SU-DHL-6 (cell line): ENCODE measurements around the gene BFSP1.

Experiments used
- H2AFZ ChIP-seq: fragments of 200-600 bp; sonication (generic); 2 replicates; pipeline ENCODE4 v1.6.1; 2014; ENCODE audit warnings: low read depth, mild to moderate bottlenecking, moderate library complexity, mixed read lengths, antibody characterized with exemption, low read length; ENCODE audit not compliant: severe bottlenecking
- H3F3A ChIP-seq: fragments of 200-600 bp; shearing (Covaris generic); 2 replicates; pipeline ENCODE4 v1.6.0; 2016; ENCODE audit warnings: antibody characterized with exemption, mild to moderate bottlenecking; ENCODE audit not compliant: insufficient read depth
- H3K27ac ChIP-seq: fragments of 200-600 bp; sonication (generic); 2 replicates; pipeline ENCODE4 v1.5.1; 2016; ENCODE audit warnings: low read depth, mild to moderate bottlenecking, low read length, moderate library complexity, mixed read lengths
- H3K27me3 ChIP-seq: fragments of 200-600 bp; sonication (generic), shearing (Covaris generic); 2 replicates; pipeline ENCODE4 v1.6.0; 2014; ENCODE audit warnings: mild to moderate bottlenecking, low read length
- H3K36me3 ChIP-seq: fragments of 200-600 bp; sonication (generic); 2 replicates; pipeline ENCODE4 v1.6.1; 2014; ENCODE audit warnings: mild to moderate bottlenecking, low read length, mixed read lengths
- H3K4me2 ChIP-seq: fragments of 300-600, 200-600 bp; shearing (Covaris generic), sonication (generic); 2 replicates; pipeline ENCODE4 v1.6.0; 2014; ENCODE audit warnings: low read length, low read depth, mild to moderate bottlenecking; ENCODE audit not compliant: poor library complexity, severe bottlenecking
- H3K4me3 ChIP-seq: fragments of 200-600 bp; sonication (generic); 2 replicates; pipeline ENCODE4 v1.5.1; 2014; ENCODE audit warnings: antibody characterized with exemption, low read length, mild to moderate bottlenecking, mixed read lengths; ENCODE audit not compliant: insufficient read depth, poor library complexity, severe bottlenecking
- H3K79me2 ChIP-seq: fragments of 200-600 bp; sonication (generic); 2 replicates; pipeline ENCODE4 v1.6.1; 2014; ENCODE audit warnings: mild to moderate bottlenecking, low read length, moderate library complexity; ENCODE audit not compliant: insufficient read depth
- H3K9ac ChIP-seq: fragments of 200-600 bp; sonication (generic); 2 replicates; pipeline ENCODE4 v1.7.0; 2014; ENCODE audit warnings: mild to moderate bottlenecking, low read length
- H3K9me2 ChIP-seq: fragments of 200-600 bp; sonication (generic); replicated peaks from 2 replicates; pipeline ENCODE4 v1.6.1; 2014; ENCODE audit warnings: low read length; ENCODE audit not compliant: insufficient read depth
- H3K9me3 ChIP-seq: fragments of 200-600 bp; sonication (generic); 2 replicates; pipeline ENCODE4 v1.6.1; 2014; ENCODE audit warnings: low read length, mixed read lengths; ENCODE audit not compliant: insufficient read depth
- H4K20me1 ChIP-seq: fragments of 200-600 bp; sonication (generic); 2 replicates; pipeline ENCODE4 v1.6.1; 2014; ENCODE audit warnings: low read depth, mild to moderate bottlenecking, antibody characterized with exemption, low read length, moderate library complexity, mixed read lengths
- EZH2phosphoT487 ChIP-seq: fragments of 200-600 bp; sonication (generic), shearing (Covaris generic); conservative IDR thresholded peaks from 2 replicates; pipeline ENCODE4 v1.6.1; 2018; ENCODE audit warnings: mild to moderate bottlenecking, antibody characterized with exemption, low read length, moderate library complexity, mixed read lengths
- TF ChIP-seq, protein P1 (sequence below): fragments of 200-600 bp; sonication (generic); IDR thresholded peaks from one replicate; pipeline ENCODE4 v1.5.1; 2017; ENCODE audit warnings: antibody characterized with exemption, mild to moderate bottlenecking, low read length, moderate library complexity; ENCODE audit not compliant: insufficient read depth, poor library complexity, severe bottlenecking

Gene BFSP1

DNA sequence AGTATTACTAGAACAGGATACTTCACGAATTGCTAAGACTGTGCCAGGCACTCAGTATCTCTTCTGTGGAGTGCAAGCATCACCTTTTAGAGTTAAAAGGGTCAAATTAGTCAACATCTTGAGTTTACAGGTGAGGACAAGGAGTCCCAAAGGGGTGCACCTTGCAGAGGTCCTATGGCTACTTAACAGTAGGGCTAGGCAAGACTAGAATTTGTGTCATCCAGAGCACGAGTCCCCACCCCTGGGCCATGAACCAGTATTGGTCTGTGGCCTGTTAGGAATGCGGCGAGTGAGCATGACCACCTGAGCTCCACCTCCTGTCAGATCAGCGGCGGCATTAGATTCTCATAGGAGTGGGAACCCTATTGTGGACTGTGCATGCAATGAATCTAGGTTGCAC, 28.2 kb upstream of the BFSP1 start:
- no peaks in the 10 kb centered on the region for H3K79me2 ChIP-seq
- H3K27ac ChIP-seq, result no peak overlapping the region
- no peak overlapping the region for H3K9ac ChIP-seq
- no peak overlapping the region for H3K4me3 ChIP-seq
- H3K4me2 ChIP-seq, result no peak overlapping the region
- no peak overlapping the region for H2AFZ ChIP-seq
- H3K9me3 ChIP-seq, result no peaks in the 10 kb centered on the region
- no peaks in the 10 kb centered on the region for H3F3A ChIP-seq
- no peaks in the 10 kb centered on the region for H3K9me2 ChIP-seq
- no peaks in the 10 kb centered on the region for H3K36me3 ChIP-seq
- H3K27me3 ChIP-seq, result no peaks in the 10 kb centered on the region
- TF ChIP-seq EZH2phosphoT487, result no peak
- TF ChIP-seq, protein P1, sequence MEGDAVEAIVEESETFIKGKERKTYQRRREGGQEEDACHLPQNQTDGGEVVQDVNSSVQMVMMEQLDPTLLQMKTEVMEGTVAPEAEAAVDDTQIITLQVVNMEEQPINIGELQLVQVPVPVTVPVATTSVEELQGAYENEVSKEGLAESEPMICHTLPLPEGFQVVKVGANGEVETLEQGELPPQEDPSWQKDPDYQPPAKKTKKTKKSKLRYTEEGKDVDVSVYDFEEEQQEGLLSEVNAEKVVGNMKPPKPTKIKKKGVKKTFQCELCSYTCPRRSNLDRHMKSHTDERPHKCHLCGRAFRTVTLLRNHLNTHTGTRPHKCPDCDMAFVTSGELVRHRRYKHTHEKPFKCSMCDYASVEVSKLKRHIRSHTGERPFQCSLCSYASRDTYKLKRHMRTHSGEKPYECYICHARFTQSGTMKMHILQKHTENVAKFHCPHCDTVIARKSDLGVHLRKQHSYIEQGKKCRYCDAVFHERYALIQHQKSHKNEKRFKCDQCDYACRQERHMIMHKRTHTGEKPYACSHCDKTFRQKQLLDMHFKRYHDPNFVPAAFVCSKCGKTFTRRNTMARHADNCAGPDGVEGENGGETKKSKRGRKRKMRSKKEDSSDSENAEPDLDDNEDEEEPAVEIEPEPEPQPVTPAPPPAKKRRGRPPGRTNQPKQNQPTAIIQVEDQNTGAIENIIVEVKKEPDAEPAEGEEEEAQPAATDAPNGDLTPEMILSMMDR, result no peak
- no peaks in the 10 kb centered on the region for H4K20me1 ChIP-seq

DNA sequence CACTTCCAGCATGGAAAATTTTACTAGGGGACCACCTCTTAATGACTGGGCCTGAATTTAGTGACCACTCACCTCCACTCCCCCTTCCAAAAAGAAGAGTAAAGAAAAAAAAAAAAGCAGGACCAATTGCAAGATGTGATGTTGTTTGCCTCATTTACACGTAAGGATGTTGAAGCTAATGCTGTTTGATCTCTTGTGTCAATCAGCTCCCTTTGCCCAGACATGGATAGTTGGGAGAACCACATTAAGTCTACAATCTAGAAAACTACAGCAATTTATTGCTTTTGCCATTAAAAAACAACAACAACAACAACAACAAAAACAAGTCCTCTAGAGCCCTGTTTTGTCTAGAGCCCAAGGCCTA, 27.7 kb upstream of the BFSP1 start:
- no peak for TF ChIP-seq EZH2phosphoT487
- no peaks in the 10 kb centered on the region for H3K79me2 ChIP-seq
- no peak overlapping the region for H3K4me3 ChIP-seq
- no peak overlapping the region for H2AFZ ChIP-seq
- no peak overlapping the region for H3K4me2 ChIP-seq
- H3K9me2 ChIP-seq, result no peaks in the 10 kb centered on the region
- H3K9me3 ChIP-seq, result no peaks in the 10 kb centered on the region
- no peaks in the 10 kb centered on the region for H3K27me3 ChIP-seq
- H3K27ac ChIP-seq, result no peak overlapping the region
- H3F3A ChIP-seq, result no peaks in the 10 kb centered on the region
- H3K36me3 ChIP-seq, result no peaks in the 10 kb centered on the region
- H3K9ac ChIP-seq, result no peak overlapping the region
- H4K20me1 ChIP-seq, result no peaks in the 10 kb centered on the region

DNA sequence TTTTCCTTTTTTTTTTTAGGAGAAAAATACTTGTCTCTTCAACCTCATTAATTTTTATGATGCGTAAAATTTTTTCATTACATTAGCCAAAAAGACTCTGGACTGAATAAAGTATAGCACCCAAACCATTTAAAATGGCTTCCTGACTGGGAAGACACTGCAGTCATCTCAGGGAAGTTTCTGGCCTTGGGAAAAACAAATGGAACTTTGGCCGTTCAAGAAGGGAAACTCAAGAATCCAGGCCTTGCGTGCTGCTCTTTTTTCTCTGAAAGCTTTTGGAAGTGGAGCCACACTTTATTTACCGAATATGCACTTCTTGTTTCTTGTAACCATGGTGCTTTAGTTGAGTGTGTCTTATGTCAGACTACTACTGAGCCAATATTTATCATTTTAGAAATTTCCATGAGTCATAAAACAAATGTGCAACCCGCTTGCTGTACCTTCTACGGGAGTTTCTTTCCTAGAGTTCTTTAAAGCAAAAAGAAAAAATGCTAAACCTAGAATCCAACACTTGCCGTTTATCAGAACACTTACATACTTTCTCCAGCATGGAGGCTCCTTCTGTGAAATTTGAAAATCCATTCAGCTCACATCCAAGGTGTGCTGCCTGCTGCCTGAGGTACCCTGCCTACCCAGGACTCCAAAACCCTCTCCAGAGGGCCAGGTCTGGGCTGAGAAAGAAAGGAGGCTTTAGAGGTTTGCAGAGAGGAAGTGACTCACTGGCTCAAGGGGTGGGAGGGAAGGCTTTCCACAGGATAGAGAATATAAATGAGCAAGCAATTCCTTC, 27.2 kb upstream of the BFSP1 start:
- no peak for TF ChIP-seq EZH2phosphoT487
- TF ChIP-seq, protein P1, result no peak
- no peaks in the 10 kb centered on the region for H3F3A ChIP-seq
- no peak overlapping the region for H3K9ac ChIP-seq
- H3K4me3 ChIP-seq, result no peak overlapping the region
- no peaks in the 10 kb centered on the region for H3K36me3 ChIP-seq
- H3K79me2 ChIP-seq, result no peaks in the 10 kb centered on the region
- no peaks in the 10 kb centered on the region for H3K27me3 ChIP-seq
- no peaks in the 10 kb centered on the region for H3K9me2 ChIP-seq
- H2AFZ ChIP-seq, result no peak overlapping the region
- no peak overlapping the region for H3K4me2 ChIP-seq
- no peaks in the 10 kb centered on the region for H4K20me1 ChIP-seq
- no peaks in the 10 kb centered on the region for H3K9me3 ChIP-seq
- no peak overlapping the region for H3K27ac ChIP-seq

DNA sequence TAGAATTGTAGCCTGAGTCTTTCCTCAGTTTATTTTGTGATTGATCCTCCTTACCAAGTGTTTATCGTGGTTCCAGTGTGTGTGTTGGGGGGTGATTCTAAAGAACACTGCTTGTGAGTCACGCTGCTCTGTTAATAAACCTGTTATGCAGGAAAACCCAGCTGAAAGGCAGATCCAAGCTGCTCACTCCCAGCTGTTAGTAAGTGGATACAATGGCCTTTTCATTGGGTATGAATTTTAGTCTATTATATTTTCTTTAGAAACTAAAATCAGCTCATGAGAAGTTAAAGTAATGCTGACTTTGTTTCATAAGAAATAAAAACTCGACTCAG, 26.5 kb upstream of the BFSP1 start:
- Histone ChIP-seq H3K79me2 (no peaks in the 10 kb centered on the region), H3K27ac (no peak overlapping the region), H3K9me2 (no peaks in the 10 kb centered on the region), H3K9ac (no peak overlapping the region), H3K4me2 (no peak overlapping the region), H3K36me3 (no peaks in the 10 kb centered on the region), H3K9me3 (no peaks in the 10 kb centered on the region), H3K27me3 (no peaks in the 10 kb centered on the region), H3F3A (no peaks in the 10 kb centered on the region), H4K20me1 (no peaks in the 10 kb centered on the region), H2AFZ (no peak overlapping the region), H3K4me3 (no peak overlapping the region)
- TF ChIP-seq, protein P1, result no peak
- no peak for TF ChIP-seq EZH2phosphoT487
